GM21825 (cell line): ENCODE data around the gene ITIH2.
"Not testable (repeated sequence)": the region's sequence is repeated elsewhere in the genome, so short reads cannot be mapped to it uniquely, and the experiment has no call there.

Source experiments
- ATAC-seq: cut with Tn5 transposase; IDR thresholded peaks from one replicate; pipeline ENCODE4 v1.9.1; 2021; ENCODE audit warnings: mild to moderate bottlenecking, moderate library complexity; ENCODE audit not compliant: unreplicated experiment

ITIH2 gene

DNA sequence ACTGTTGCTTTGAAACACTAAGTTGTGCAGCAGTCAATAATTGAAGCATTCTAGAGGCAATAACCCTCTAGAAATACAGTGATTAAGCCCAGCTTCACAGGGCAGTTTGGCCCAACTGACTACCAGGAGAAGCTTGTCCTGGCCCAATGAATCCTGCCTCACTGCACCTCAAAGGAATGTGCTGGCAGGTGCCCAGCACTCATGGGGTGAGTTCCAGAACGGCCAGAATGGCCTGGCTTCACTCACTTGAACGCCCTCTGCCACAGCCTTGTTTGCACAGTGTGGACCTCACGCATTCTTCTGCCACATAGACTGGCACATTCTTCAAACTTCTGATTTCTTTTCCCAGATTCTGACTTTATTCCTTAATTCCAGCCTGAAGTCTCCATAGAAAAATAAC, 6.6 kb upstream of the ITIH2 start:
- ATAC-seq: no peak

DNA sequence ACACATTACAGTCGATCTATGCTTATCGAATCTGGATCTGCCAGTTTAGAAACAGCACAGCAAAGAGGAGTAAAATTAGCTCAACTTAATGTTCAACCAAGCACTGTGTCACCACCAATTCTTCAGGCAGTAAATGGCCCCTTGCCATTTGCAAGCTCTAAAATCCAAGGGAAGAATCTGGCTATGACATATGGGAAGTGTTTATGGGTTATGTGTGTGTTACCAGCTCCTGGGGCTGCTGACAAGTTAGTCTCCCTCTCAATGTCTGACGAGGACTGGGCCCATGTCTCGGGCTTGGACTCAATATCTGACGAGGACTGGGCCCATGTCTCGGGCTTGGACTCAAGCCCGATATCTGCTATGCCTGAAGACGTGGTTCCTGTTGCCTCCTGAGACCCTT, 5.7 kb upstream of the ITIH2 start:
- ATAC-seq: no peak

DNA sequence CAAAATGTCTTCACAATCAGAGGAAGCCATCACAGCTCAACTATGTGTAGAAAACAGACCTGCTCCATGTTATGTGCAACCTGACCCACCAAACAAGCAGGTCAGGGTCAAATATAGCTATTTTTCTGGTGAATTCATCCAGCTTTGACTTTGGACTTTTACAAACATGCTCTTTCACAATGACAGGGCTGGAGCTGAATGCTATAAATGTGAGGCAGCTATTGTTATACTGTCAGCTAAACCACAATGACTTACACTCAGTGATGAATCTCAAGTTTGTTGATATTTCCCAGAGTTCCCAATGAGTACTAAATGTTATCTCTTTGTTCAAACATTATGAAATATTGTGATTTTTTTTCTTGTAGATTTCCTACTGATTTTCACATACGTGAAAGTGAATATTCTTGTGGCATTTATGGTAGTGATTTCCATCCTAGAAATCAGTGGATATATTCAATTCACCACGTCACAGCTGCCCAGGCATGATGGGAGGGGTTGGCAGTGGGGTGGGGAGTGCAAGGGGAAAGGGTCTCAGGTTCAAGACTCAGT, 2.5 kb upstream of the ITIH2 start:
- ATAC-seq: no peak

DNA sequence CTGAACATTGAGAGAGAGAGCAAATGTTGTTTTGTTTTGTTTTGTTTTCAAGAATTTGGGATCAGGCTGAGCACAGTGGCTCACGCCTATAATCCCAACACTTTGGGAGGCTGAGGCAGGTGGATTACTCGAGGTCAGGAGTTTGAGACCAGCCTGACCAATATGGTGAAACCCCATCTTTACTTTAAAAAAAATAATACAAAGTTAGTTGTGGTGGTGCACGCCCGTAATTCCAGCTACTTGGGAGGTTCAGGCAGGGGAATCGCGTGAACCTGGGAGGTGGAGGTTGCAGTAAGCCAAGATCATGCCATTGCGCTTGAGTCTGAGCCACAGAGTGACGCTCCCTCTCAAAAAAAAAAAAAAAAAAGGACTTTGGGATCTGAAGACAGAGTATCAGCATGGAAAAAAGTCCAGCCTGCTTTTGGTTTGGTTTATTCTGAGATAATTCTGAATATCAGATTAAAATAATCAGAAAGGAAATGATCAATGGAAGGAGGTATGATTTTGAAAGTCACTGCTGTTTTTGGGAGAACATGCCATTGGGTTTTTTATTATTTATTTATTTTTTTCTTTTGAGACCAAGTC, 1.9 kb upstream of the ITIH2 start:
- no peak for ATAC-seq

DNA sequence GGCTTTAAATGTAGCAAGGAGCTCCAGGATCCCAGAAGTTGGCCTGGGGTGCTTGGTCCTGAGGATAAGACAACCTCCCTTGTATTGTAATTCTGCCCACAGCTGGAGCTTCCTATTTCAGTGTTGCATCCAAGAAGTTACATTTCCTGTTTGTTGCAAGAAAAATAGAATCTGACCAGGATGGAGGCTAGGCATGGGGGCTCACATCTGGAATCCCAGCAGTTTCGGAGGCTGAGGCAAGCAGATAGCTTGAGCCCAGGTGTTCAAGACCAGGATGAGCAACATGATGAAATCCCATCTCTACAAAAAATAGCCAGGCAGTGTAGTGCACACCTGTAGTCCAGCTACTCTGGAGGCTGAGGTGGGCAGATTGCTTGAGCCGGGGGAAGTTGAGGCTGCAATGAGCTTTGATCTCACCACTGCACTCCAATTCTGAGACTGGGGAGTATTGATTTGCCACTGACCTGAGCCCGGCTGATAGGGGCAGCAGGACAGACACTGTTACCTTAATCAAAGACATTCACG, 766 bp upstream of the ITIH2 start:
- ATAC-seq: no peak

DNA sequence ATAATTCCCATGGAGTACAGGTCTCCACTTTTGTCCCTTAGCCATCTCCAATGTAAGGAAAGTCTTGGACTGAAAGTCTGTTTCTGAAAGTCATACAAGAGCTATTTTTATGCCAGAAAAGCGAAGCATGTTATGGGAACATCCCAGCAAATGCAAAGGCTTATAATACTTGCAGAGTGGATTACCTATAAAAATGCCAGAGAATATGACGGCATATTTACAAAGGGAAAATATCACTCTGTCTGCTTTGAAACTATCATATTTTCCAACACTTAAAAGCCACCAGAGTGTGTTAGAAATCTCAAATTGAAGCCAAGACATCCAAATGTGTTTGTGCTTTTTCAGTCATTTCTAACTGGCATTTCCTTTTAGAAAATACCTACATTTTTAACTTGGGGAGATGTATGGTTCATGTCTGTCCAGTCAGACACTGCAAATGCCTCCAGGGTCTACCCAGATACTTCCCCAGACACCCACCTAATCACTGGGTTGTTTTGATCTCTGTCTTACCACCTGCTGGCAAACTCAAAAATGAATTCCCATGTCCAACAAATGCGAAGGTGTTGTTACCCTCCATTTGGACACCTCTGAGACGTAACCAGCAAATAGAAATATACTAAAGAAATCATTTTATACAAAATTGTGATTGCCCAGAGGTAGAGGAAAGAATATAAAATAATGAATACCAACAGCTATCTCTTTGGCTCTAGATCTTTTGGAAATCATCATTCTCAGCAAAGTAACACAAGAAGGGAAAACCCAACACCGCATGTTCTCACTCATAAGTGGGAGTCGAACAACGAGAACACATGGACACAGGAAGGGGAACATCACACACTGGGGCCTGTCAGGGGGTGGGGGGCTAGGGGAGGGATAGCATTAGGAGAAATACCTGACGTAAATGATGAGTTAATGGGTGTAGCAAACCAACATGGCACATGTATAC, 1.2 kb downstream of the ITIH2 start:
- no peak for ATAC-seq

DNA sequence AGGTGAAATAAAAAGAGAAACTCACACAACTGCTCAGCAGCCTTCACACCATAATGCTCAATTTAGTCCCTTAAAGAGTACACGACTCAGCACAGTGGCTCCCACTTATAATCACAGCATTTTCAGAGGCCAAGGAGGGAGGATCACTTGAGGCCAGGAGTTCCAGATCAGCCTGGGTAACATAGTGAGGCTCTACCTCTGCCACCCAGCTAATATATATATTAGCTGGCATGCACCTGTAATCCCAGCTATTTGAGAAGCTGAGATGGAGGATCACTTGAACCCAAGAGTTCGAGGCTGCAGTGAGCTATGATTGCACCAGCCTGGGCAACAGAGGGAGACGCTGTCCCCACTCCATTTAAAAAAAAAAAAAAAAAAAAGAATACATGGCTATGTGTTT, 2.2 kb downstream of the ITIH2 start:
- no peak for ATAC-seq

DNA sequence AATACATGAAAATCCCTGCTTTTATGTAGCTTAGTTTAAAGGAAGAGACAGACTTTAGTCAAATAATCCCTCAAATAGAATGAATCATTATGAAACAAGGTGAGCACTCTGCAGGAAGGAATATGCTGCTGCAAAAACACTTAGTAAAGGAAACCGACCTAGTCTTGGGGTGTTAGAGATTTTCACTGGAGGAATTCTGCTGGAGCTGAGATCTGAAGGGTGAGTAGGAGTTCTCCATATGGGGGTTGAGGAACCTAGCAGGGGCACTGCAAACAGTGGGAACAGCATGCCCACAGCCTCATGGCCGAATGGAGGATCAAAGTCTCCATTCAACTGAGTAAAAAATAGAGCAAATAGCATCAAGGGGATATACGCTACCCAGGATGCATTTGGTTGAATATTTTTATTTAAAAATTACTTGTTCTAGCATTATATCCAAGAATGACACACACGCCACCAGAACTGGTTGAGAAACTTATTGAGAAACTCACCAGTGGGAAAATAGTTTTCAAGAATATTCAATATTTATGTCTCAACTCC, 3.5 kb downstream of the ITIH2 start:
- no peak for ATAC-seq

DNA sequence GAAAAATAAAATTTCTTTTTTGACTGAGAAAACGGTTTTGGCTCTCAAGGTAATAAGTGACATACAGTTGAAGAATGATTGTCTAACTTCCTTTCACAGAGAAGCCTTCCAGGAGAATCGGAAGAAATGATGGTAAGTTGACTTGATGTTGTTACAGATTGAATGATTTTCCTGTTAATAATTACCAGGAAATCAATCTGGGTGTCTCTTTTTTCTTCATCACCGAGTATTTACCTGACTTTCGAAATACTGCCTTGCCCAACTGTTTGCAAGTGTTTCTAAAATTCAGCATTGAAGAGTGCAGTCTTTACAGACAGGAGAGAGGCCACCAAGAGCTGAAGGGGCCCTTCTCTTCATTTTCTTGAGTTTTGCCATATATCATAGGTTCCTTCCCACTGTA, 4.0 kb downstream of the ITIH2 start:
- no peak for ATAC-seq

DNA sequence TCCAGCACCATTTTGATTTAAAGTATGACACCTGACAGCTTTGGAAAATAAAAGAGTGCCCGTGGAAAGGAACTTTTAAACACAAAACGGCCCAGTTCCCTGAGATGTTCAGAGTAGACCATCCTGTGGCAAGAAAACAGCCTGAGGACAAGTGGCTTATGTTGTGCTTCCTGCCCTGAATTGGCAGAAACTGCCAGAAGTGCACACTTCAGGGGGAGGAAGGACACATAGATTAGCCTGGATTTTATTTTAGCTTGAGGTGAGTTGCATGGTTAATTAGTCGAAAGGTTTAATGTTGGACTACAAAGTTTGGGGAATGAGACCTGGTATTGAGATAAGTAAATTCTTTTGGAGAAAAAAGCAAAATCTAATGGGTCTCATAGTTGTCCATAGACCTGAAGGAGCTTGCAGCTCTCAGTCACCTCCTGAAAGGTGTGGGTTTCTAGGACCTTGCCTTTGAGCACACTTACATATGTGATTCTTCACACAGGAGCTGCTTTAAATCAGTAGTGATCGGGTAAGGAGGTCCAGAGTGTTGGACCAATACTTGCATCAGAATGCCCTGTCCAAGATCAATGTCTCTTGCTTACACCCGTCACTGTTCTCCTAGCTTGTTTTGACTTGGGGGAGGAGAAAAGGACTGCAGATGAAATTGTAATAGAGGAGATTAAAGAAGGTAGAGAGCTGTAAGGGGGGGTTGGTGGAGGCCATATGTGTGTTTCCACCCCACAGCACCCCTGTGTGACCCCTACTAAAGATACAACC, 4.9 kb downstream of the ITIH2 start:
- ATAC-seq: no peak

DNA sequence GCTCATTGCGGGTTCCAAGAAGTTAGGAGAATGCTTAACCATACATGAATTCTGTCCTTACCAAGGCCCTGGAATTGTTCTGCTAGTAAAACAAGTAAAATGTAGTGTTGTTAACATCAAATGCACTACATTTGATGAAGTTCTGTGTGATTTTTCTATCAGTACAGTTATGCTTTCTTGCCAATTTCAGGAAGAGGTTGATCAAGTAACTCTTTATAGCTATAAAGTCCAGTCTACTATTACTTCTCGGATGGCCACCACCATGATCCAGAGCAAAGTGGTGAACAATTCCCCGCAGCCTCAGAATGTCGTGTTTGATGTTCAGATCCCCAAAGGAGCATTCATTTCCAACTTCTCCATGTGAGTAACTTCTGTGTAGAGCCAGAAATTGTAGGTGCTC, 5.7 kb downstream of the ITIH2 start:
- ATAC-seq: no peak

DNA sequence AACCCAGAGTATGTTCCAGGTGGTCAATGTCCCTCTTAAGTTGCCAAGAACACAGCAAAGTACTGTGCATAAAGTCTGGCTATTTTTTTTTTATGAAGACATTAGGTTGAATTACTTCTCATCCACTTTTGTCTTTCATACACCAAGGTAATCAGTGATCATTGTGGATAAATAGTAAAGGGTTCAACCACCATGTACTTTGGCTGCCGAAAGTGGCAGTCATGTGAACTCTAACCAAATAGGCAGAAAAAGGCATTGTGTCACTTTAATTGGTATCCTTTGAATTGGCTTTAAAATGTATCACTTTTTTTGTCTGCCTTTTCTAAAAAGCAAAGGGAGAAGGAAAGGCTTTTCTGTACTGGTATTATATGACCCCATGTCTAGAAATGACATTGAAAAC, 7.3 kb downstream of the ITIH2 start:
- no peak for ATAC-seq

DNA sequence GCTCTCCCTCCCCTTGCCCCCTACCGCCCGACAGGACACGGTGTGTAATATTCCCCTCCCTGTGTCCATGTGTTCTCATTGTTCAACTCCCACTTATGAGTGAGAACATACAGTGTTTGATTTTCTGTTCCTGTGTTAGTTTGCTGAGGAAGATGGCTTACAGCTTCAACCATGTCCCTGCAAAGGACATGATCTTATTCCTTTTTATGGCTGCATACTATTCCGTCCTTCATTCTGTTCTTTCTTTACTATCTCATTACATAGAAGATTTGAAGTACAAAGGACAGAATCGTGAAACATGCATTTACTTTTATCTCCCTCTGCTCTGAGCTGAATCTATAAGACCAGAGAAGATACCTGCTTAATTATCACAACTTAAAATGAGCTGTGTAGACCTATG, 8.0 kb downstream of the ITIH2 start:
- ATAC-seq: not testable (repeated sequence)

DNA sequence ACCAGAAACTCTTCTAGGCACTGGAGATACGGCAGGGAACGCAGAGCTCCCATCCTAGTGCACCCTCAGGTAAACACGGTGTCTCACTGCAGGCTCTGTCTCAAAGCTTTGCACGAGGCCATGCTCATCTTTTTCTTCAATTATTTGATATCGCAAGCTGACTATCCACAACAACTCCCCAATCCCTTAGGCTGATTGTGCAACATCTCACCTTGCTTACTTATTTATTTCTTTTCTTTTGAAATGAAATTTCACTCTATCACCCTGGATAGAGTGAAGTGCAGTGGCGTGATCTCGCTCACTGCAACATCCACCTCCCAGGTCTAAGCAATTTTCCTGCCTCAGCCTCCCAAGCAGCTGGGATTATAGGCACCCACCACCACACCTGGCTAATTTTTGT, 12.4 kb downstream of the ITIH2 start:
- ATAC-seq: no peak

DNA sequence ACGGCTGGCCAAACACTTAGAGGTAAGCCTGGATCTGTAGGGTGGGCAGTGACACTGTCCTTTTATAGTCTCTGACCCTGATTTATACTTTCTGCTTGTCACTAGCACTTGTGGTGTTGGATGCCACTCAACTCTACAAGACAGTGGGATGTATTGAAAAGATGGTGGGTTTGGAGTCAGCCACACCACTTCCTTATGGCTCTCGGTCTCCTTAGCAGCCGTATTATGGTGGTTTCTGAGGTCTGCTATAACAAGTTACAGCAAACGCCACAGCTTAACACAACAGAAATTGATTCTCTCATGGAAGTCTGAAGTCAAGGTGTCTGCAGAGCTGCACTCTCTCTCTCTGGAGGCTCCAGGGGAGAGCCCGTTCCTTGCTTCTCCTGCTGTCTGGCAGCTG, 14.7 kb downstream of the ITIH2 start:
- no peak for ATAC-seq

DNA sequence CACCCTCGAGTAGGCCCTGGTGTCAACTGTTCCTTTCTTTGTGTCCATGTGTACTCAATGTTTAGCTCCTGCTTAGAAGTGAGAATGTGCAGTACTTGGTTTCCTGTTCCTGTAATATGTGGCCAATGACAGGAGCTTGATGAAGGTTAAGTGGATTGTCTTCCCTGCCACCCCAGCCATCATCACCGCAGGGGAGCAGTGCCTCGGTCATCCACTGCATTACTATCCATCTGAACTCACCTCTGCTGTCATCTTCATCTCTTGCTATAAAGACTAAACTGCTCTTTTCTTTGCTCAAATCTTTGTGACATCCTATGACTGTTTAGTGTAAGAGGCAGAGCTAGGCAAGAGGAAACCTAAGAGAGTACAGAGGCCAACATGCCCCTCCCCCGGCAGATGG, 15.6 kb downstream of the ITIH2 start:
- ATAC-seq: no peak

DNA sequence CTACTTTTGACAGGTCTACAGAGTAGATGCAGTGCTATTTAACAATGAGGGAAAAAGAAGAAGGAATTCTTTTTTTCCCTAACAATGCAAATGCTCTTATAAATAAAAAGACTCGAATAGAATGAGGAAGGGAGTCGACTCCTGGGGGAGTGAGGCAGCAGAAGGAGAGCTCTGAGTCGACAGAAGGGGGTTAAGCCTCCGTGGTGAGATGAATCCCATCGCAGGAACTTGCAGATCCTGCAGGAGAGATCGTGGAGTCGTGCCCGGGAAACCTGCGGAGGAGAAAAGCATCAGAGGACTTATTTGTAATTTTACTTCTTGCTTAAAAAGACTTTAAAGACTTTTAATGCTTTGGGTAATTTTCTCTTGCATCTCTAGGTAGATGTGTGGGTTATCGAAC, 17.4 kb downstream of the ITIH2 start:
- ATAC-seq: no peak

DNA sequence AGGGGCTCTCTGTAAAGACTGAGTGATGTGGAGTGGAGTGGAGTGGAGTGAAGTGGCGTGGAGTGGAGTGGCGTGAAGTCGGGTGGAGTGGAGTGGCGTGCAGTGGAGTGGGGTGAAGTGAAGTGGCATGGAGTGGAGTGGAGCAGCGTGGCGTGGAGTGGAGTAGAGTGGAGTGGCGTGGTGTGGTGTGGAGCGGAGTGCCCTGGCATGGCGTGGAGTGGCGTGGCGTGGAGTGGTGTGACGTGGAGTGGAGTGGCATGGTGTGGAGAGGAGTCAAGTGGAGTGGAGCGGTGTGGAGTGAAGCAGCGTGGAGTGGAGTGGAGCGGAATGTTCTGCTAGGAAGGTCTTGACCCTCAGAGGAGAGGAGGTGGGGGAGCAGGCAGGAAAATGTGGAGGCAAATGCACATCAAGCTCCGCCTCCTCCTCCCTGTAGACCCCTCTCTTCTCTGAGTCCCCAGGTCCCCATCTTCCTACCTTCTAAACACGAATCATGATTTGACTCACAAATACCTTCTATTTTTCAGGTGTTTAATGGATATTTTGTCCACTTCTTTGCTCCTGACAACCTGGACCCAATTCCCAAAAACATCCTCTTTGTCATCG, 19.9 kb downstream of the ITIH2 start:
- ATAC-seq: no peak

DNA sequence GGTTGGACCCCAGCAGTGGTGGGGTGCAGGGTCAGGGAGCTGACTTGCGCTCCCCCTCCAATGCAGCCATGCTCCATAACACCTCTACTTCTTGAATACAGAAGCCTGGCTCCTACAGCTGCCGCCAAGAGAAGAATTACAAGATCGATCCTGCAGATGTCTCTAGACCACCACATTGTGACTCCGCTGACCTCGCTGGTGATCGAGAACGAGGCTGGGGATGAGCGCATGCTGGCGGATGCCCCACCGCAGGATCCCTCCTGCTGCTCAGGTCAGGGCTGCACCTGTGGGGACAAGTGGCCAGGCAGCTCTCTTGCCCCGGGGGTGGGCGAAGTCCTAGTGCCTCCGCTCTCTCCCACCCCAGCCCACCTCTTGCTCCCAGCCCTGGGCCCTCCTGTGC, 31.7 kb downstream of the ITIH2 start:
- ATAC-seq: no peak

DNA sequence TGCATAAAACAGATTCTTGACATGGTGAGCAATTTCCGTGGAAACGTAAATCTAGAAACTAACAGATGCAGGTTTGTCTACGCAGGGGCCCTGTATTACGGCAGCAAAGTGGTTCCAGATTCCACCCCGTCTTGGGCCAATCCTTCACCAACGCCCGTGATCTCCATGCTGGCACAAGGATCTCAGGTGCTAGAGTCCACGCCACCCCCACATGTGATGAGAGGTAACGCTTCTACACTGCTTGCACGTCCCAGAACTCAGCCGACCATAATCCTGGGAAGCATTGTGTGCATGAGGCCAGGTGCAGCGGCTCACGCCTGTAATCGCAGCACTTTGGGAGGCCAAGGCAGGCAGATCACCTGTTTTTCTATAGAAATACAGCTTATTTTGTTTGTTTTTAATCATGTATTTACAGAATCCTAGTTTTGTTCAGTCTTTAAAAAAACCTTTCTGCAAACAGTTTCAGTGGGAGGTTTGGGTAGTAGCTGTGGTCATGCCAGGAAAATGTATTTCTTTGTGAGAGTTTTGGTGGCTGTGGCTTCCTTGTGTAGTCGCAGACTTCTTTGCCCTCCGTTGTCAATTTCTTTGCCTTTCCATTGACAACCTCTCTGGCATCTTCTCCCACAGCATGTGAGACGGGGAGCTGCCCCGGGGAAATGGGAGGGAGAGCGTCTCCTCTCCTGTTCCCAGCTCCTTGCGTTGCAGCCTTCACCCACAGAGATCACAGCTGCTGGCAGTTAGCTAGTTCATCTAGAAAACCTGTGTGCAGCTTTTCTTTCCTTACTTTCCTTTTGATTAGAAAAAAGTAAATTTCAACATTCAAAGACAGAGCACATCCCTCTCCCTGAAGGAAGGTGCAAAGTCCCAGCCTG, 35.7 kb downstream of the ITIH2 start:
- no peak for ATAC-seq
